Activated CD4-positive, alpha-beta T cell treated with anti-CD3 and anti-CD28 coated beads, Interleukin-2, amount 10 ng/mL, durations not matched to agents 7 days and 5 days (primary cell): Measurements from ENCODE around the gene ERC2. TPM values are rescaled to one million over a fixed set of nuclear protein-coding genes. Genes with fewer than 3 reads are reported as not detected.

Experiments used
- CTCF ChIA-PET: fragments of 350-600 bp; sonication (Branson Sonifier 250); formaldehyde crosslinking; loops from one replicate; lab custom pipeline; 2021; ENCODE audit warnings: antibody characterized with exemption; lab: Charles Lee
- POLR2A ChIA-PET: fragments of 350-600 bp; sonication (Branson Sonifier 250); formaldehyde crosslinking; loops from one replicate; lab custom pipeline; 2021; ENCODE audit warnings: antibody characterized with exemption; lab: Charles Lee
- DNase-seq: peaks from one replicate; pipeline ENCODE4 v3.0.0-alpha.2; 2020
- H3K27ac Mint-ChIP-seq: one replicate; pipeline ENCODE4 v1.8.0; 2021; ENCODE audit warnings: mild to moderate bottlenecking, moderate library complexity, mixed read lengths
- H3K27me3 Mint-ChIP-seq: one replicate; pipeline ENCODE4 v1.8.0; 2021; ENCODE audit warnings: mixed read lengths
- H3K36me3 Mint-ChIP-seq: one replicate; pipeline ENCODE4 v1.8.0; 2021; ENCODE audit warnings: low read depth, mixed read lengths
- H3K4me1 Mint-ChIP-seq: one replicate; pipeline ENCODE4 v1.8.0; 2021; ENCODE audit warnings: mixed read lengths
- H3K4me3 Mint-ChIP-seq: one replicate; pipeline ENCODE4 v1.8.0; 2021; ENCODE audit warnings: mild to moderate bottlenecking, moderate library complexity, mixed read lengths
- H3K9me3 Mint-ChIP-seq: one replicate; pipeline ENCODE4 v1.8.0; 2021; ENCODE audit warnings: mixed read lengths
- total RNA-seq, 2 experiments: library from RNA; stranded (reverse); gene quantifications; one replicate each; pipeline ENCODE4 v1.2.3, GENCODE V29; 2021

ERC2 gene
- total RNA-seq, 2 experiments from 2014 or later: not detected

GRCh38 chr3:55818485-55818884, 649.8 kb downstream of the ERC2 start:
- Mint-ChIP-seq H3K4me3 (no peak overlapping the region), H3K27ac (no peak overlapping the region), H3K4me1 (no peaks in the 10 kb centered on the region), H3K27me3 (no peaks in the 10 kb centered on the region), H3K9me3 (no peaks in the 10 kb centered on the region), H3K36me3 (no peaks in the 10 kb centered on the region)
- ChIA-PET CTCF (no interaction called here), POLR2A (no interaction called here)
- no peak for DNase-seq

- no peak for DNase-seq
- POLR2A ChIA-PET: no interaction called here
- H3K4me1 Mint-ChIP-seq: no peaks in the 10 kb centered on the region
- no peak overlapping the region for H3K27ac Mint-ChIP-seq
- H3K27me3 Mint-ChIP-seq: no peaks in the 10 kb centered on the region
- CTCF ChIA-PET: no interaction called here
- H3K9me3 Mint-ChIP-seq: no peaks in the 10 kb centered on the region
- no peak overlapping the region for H3K4me3 Mint-ChIP-seq
- H3K36me3 Mint-ChIP-seq: no peaks in the 10 kb centered on the region
Measured at GRCh38 chr3:55816794-55817576, 651.3 kb downstream of the ERC2 start.

DNA sequence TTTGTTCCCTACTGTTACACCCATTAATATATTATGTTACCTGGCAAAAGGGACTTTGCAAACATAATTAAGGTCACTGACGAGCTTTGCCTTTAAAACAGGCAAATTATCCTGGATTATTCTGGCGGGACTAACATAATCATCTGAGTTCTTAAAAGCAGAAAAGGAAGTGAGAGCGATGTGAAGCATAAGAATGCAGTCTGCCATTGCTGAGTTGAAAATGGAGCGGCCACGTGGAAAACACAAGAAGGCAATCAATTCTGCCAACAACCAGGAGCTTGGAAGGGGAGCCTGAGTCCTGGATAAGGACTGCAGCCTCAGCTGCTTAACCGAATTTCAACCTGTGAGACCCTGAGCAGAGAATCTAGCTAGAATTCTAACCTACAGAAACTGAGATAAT, 653.0 kb downstream of the ERC2 start:
- no peaks in the 10 kb centered on the region for H3K27me3 Mint-ChIP-seq
- POLR2A ChIA-PET: no interaction called here
- no peaks in the 10 kb centered on the region for H3K4me1 Mint-ChIP-seq
- CTCF ChIA-PET: no interaction called here
- no peak overlapping the region for H3K27ac Mint-ChIP-seq
- DNase-seq: no peak
- H3K36me3 Mint-ChIP-seq: no peaks in the 10 kb centered on the region
- H3K9me3 Mint-ChIP-seq: no peaks in the 10 kb centered on the region
- H3K4me3 Mint-ChIP-seq: no peak overlapping the region

DNA sequence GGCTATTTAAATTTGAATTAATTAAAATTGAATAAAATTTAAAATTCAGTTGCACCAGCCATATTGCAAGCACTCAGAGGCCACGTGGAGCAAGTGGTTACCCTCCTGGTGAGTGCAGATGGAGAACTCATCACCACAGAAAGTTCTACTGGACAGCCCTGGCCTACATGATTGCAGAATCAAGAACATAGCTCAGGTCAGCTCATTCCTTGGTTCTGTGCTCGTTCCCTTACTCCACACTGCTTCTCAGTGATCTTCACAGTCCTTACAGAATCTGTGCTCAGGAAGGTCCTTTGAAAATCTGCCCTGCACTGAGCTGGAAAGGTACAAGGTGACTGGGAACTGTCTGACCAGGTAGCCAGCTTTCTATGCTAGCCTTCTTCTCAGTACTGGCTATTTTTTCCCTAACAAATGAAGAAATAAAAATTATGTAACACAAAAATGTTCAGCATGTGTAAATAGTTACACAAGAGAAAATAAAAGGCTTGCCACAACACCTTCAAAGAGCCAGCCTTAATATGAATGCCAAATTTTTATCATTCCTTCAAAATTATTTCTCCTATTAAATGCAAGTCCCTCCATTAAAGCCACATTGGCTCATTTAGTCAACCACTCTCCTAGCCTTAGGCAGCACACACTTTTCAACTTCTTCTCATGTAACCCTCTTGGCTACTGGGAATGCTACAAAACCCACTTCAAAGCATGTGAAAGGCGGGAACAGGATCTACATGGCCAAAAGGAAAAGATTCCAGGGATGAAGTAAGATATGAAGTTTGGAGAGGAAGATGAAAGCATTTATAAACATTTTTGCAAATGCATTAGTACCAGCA, 654.8 kb downstream of the ERC2 start:
- POLR2A ChIA-PET: no interaction called here
- no peaks in the 10 kb centered on the region for H3K36me3 Mint-ChIP-seq
- CTCF ChIA-PET: no interaction called here
- H3K27me3 Mint-ChIP-seq: no peaks in the 10 kb centered on the region
- no peak overlapping the region for H3K4me3 Mint-ChIP-seq
- no peaks in the 10 kb centered on the region for H3K9me3 Mint-ChIP-seq
- H3K27ac Mint-ChIP-seq: no peak overlapping the region
- DNase-seq: no peak
- H3K4me1 Mint-ChIP-seq: no peaks in the 10 kb centered on the region

DNA sequence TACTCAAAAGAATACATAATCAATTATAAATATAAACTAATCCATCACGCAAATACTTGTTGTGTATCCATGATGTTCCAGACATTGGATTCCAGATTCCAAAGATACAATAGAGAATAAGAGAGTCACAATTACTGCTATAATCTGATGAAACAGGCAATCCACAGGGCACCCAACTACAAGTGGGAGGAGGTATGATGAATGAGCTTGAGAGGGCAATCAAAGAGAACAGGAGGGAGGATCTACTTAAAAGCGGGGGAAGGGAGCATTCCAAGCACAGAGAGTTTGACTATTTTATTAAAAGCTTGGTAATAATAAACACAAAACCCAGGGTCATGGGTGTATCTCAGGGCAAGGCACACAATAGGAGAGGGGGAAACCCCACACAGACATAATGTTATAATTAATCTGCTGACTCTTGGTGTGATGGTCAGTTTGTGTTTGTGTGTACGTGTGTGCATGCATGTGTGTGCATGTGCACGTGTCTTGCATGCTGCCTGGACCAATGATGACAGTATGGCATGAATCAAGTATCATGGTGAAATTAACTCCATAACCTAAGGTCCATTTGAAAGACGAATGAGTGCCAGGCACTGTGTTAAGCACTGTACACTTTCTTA, 655.8 kb downstream of the ERC2 start:
- no peaks in the 10 kb centered on the region for H3K36me3 Mint-ChIP-seq
- no peak for DNase-seq
- no peak overlapping the region for H3K27ac Mint-ChIP-seq
- H3K4me1 Mint-ChIP-seq: no peaks in the 10 kb centered on the region
- no peak overlapping the region for H3K4me3 Mint-ChIP-seq
- no peaks in the 10 kb centered on the region for H3K9me3 Mint-ChIP-seq
- ChIA-PET CTCF (no interaction called here), POLR2A (no interaction called here)
- H3K27me3 Mint-ChIP-seq: no peaks in the 10 kb centered on the region

DNA sequence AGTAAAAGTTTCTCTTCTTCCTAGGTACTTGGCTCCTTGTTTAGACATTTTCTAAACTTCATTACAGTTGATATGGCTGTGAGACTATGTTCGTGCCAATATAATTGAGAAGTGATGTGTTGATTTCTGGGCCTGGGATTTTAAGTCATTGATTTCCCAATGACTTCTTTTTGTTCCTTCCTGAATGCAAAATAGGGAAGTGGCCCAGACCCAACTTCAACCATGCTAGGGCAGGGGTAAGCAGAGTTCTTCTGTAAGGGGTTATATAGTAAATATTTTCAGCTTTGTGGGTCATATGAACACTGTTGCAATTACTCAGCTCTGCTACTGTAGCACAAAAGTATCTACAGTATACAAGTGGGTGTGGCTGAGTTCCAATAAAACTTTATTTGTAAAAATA, 661.1 kb downstream of the ERC2 start:
- Mint-ChIP-seq H3K36me3 (no peaks in the 10 kb centered on the region), H3K27me3 (no peaks in the 10 kb centered on the region), H3K4me3 (no peak overlapping the region), H3K4me1 (no peaks in the 10 kb centered on the region), H3K9me3 (no peaks in the 10 kb centered on the region), H3K27ac (no peak overlapping the region)
- DNase-seq: no peak
- ChIA-PET CTCF (no interaction called here), POLR2A (no interaction called here)

- no peaks in the 10 kb centered on the region for H3K4me1 Mint-ChIP-seq
- POLR2A ChIA-PET: no interaction called here
Measured at GRCh38 chr3:55805169-55805568, 663.1 kb downstream of the ERC2 start.

GRCh38 chr3:55804170-55805095, 663.8 kb downstream of the ERC2 start:
- no peaks in the 10 kb centered on the region for H3K9me3 Mint-ChIP-seq
- ChIA-PET CTCF (no interaction called here), POLR2A (interaction anchor here (0.5 kb wide), 1 partner anchor 444 kb away, joined by 8 read pairs; no protein-coding TSS in a partner anchor)
- H3K36me3 Mint-ChIP-seq: no peaks in the 10 kb centered on the region
- no peaks in the 10 kb centered on the region for H3K27me3 Mint-ChIP-seq
- no peak for DNase-seq
- no peak overlapping the region for H3K4me3 Mint-ChIP-seq
- H3K27ac Mint-ChIP-seq: no peak overlapping the region
- H3K4me1 Mint-ChIP-seq: no peaks in the 10 kb centered on the region

More at GRCh38 chr3:55805169-55805568, 663.1 kb downstream of the ERC2 start:
- no peaks in the 10 kb centered on the region for H3K36me3 Mint-ChIP-seq
- DNase-seq: no peak
- H3K4me3 Mint-ChIP-seq: no peak overlapping the region
- no peak overlapping the region for H3K27ac Mint-ChIP-seq
- no peaks in the 10 kb centered on the region for H3K27me3 Mint-ChIP-seq
- CTCF ChIA-PET: no interaction called here
- no peaks in the 10 kb centered on the region for H3K9me3 Mint-ChIP-seq

DNA sequence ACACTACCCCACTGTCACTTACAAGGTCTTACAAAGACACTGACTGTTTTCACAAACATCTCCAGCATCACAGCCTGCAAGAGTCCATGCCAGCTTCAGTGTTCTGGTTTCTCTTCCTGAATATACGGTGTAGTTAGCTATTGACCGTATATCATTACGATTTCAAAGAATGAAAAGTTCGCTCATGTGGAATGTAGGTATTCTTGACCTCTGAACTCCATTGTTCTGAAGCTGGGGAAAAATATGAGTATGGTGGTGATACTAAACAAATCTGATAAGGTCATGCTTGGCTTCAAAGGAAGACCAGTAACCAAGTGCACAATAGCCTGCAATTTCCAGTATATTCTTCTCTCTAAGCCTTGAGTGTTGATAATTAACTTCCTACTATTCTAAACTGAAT, 665.5 kb downstream of the ERC2 start:
- Mint-ChIP-seq H3K9me3 (no peaks in the 10 kb centered on the region), H3K36me3 (no peaks in the 10 kb centered on the region), H3K27me3 (no peaks in the 10 kb centered on the region), H3K27ac (no peak overlapping the region), H3K4me1 (no peaks in the 10 kb centered on the region), H3K4me3 (no peak overlapping the region)
- ChIA-PET POLR2A (no interaction called here), CTCF (no interaction called here)
- no peak for DNase-seq

GRCh38 chr3:55801676-55802075, 666.6 kb downstream of the ERC2 start:
- CTCF ChIA-PET: no interaction called here
- H3K27ac Mint-ChIP-seq: no peak overlapping the region
- no peak for DNase-seq
- POLR2A ChIA-PET: no interaction called here
- no peaks in the 10 kb centered on the region for H3K9me3 Mint-ChIP-seq
- H3K27me3 Mint-ChIP-seq: no peaks in the 10 kb centered on the region
- H3K4me3 Mint-ChIP-seq: no peak overlapping the region
- no peaks in the 10 kb centered on the region for H3K36me3 Mint-ChIP-seq
- no peaks in the 10 kb centered on the region for H3K4me1 Mint-ChIP-seq

DNA sequence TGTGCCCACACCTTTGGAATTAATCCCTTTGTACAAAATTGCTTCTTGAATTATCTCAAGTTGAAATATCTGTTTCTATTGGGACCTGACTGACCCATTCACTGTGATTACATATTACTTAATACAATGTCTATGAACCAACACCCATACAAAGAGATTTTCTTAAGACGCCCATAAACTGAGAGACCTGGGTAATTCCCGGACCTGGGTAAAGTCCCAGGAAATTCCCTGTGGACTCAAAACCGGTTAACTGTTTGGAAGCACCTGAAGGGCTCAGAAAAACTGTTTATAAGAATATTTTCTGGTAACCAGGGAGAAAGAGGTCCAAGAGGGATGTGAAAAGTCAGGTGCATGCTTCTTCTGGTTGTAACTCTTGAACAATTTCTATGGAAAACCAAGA, 667.2 kb downstream of the ERC2 start:
- Mint-ChIP-seq H3K27ac (no peak overlapping the region), H3K27me3 (no peaks in the 10 kb centered on the region), H3K4me3 (no peak overlapping the region), H3K4me1 (no peaks in the 10 kb centered on the region), H3K36me3 (no peaks in the 10 kb centered on the region), H3K9me3 (no peaks in the 10 kb centered on the region)
- ChIA-PET CTCF (no interaction called here), POLR2A (no interaction called here)
- DNase-seq: no peak

- no peak overlapping the region for H3K27ac Mint-ChIP-seq
- CTCF ChIA-PET: no interaction called here
- H3K4me1 Mint-ChIP-seq: no peaks in the 10 kb centered on the region
- H3K27me3 Mint-ChIP-seq: no peaks in the 10 kb centered on the region
- H3K9me3 Mint-ChIP-seq: no peaks in the 10 kb centered on the region
- DNase-seq: no peak
- no peaks in the 10 kb centered on the region for H3K36me3 Mint-ChIP-seq
- POLR2A ChIA-PET: no interaction called here
- no peak overlapping the region for H3K4me3 Mint-ChIP-seq
Measured at GRCh38 chr3:55797775-55798174, 670.5 kb downstream of the ERC2 start.
